Lower leg skin (tissue), 4 donors: ENCODE measurements around the gene MYL3. TPM values are rescaled to one million over a fixed set of nuclear protein-coding genes. Genes with fewer than 3 reads are reported as not detected.

Experiments
- DNase-seq, 2 donors: peaks; one replicate each; pipeline ENCODE4 v3.0.0-alpha.2; 2019; ENCODE audit warnings: low spot score in 2 of 2
- H3K4me3 ChIP-seq: fragments of 200-600 bp; sonication (generic); 2 replicates; pipeline ENCODE4 v1.5.1; 2017; ENCODE audit warnings: mild to moderate bottlenecking, low read depth; ENCODE audit not compliant: poor library complexity, severe bottlenecking
- CTCF ChIP-seq, 3 donors: fragments of 450-650 bp; IDR thresholded peaks; one replicate each; pipeline ENCODE4 v1.5.1; 2016; ENCODE audit warnings: antibody characterized with exemption in 3 of 3, mild to moderate bottlenecking in 3 of 3, moderate library complexity in 2 of 3
- POLR2A ChIP-seq, 2 donors: fragments of 450-650 bp; IDR thresholded peaks; one replicate each; pipeline ENCODE4 v1.6.1; 2016 to 2017; ENCODE audit warnings: antibody characterized with exemption in 2 of 2, mild to moderate bottlenecking in 1 of 2, moderate library complexity in 1 of 2
- WGBS, 2 donors: methylation state at CpG; one replicate each; pipeline ENCODE4 v1.1.5; 2018; 5-methylcytosine and 5-hydroxymethylcytosine counted together
- intact Hi-C: fragments of 100-400 bp; cut with DNase I; formaldehyde crosslinking; loops from one replicate; pipeline ENCODE4 v1.15.0; 2023; ENCODE audit warnings: low total_unique reads
- total RNA-seq, 4 donors: library from RNA; depleted of rRNA; stranded (reverse); fragments of >200 nt; gene quantifications; one replicate each; pipeline ENCODE4 v1.1.0, GENCODE V29; 2016

Gene MYL3
- total RNA-seq, 4 donors from 2014 or later: 0.59 to 1.7 (median 1.3) TPM; not detected in 1

GRCh38 chr3:46874430-46874829, 11.2 kb upstream of the MYL3 start:
- no peak overlapping the region for H3K4me3 ChIP-seq
- no peak for TF ChIP-seq CTCF (IDR thresholded peaks at IDR 0.05)
- no peak for TF ChIP-seq POLR2A (IDR thresholded peaks at IDR 0.05)
- intact Hi-C loops: no loop called here
- WGBS, 2 donors: 50 to 63% methylated on average over 18 of the region's 18 CpGs
- DNase-seq: no peak

- H3K4me3 ChIP-seq: no peak overlapping the region
- intact Hi-C loops: no loop called here
- no peak for TF ChIP-seq CTCF (IDR thresholded peaks at IDR 0.05)
- TF ChIP-seq POLR2A (IDR thresholded peaks at IDR 0.05): no peak
- no peak for DNase-seq
- WGBS, 2 donors: 77 to 92% methylated on average over 3 to 5 of the region's 5 CpGs
Observed at GRCh38 chr3:46873521-46873920, 10.3 kb upstream of the MYL3 start.

- TF ChIP-seq POLR2A (IDR thresholded peaks at IDR 0.05) (no peak), CTCF (IDR thresholded peaks at IDR 0.05) (no peak)
- no peak for DNase-seq
- WGBS, 2 donors: 55 to 75% methylated on average over 10 of the region's 10 CpGs
- H3K4me3 ChIP-seq: no peak overlapping the region
- intact Hi-C loops: no loop called here
Observed at GRCh38 chr3:46871222-46871621, 8.0 kb upstream of the MYL3 start.

- H3K4me3 ChIP-seq: no peak overlapping the region
- intact Hi-C loops: no loop called here
- TF ChIP-seq POLR2A (IDR thresholded peaks at IDR 0.05) (no peak), CTCF (IDR thresholded peaks at IDR 0.05) (no peak)
- DNase-seq: no peak
- 87 to 95% methylated on average over 5 of the region's 5 CpGs for WGBS, 2 donors
Observed at GRCh38 chr3:46870651-46871050, 7.4 kb upstream of the MYL3 start.

- DNase-seq: no peak
- TF ChIP-seq CTCF (IDR thresholded peaks at IDR 0.05): no peak
- TF ChIP-seq POLR2A (IDR thresholded peaks at IDR 0.05): no peak
- 64 to 70% methylated on average over 10 of the region's 10 CpGs for WGBS, 2 donors
- intact Hi-C loops: no loop called here
- H3K4me3 ChIP-seq: no peak overlapping the region
Observed at GRCh38 chr3:46869440-46869839, 6.2 kb upstream of the MYL3 start.

- no peak overlapping the region for H3K4me3 ChIP-seq
- intact Hi-C loops: no loop called here
- TF ChIP-seq POLR2A (IDR thresholded peaks at IDR 0.05): no peak
- TF ChIP-seq CTCF (IDR thresholded peaks at IDR 0.05): no peak
- no peak for DNase-seq
- 78 to 83% methylated on average over 6 to 7 of the region's 7 CpGs for WGBS, 2 donors
Observed at GRCh38 chr3:46868948-46869347, 5.7 kb upstream of the MYL3 start.
